Measurements from ENCODE around the gene FAN1. TPM values are rescaled to one million over a fixed set of nuclear protein-coding genes. Genes with fewer than 3 reads are reported as not detected.

Gene FAN1
- total RNA-seq, 1 experiment from 2014 or later: 28.2 TPM

DNA sequence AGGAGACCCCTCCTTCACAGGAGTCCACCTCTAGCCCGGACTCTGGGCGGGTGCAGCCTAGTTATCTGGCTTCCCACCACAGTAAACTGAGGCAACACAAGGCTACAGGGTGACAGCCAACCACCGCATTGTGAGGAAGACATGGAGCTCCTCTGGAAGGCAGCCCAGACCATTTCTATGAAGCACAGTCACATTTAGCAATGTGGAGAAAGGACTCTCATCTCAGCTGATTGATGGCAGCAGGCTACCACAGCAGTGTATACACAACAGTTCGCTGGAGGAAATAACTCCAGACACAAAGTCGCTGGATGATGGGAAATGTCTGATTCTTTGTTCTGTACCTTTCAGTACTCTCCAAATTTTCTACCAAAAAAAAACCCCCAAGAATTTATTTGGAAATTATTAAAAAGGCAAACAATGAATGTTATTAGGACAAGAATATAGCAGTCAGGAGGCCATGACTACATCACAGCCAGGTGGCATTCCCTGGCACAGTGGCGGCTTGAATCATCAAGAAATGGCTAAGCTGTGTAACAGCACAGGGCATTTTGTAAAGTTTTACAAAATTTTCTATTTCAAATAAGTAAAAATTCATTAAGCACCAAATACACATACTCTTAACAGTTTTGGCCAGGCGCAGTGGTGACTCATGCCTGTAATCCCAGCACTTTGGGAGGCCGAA, 40.1 kb downstream of the FAN1 start:
- H3K4me1 ChIP-seq (ENCODE audit: insufficient read depth, low read length): no peaks in the 10 kb centered on the region
- no peak overlapping the region for H2AK5ac ChIP-seq (ENCODE audit: insufficient read length, low read length)
- no peaks in the 10 kb centered on the region for H3K27me3 ChIP-seq (ENCODE audit: insufficient read depth, low read length)
- WGBS (ENCODE audit: extremely low coverage, insufficient read length, low lambda C conversion rate): no CpG with 5 or more reads among the region's 8 CpGs
- Mint-ChIP-seq H3K27me3 (ENCODE audit: low read depth) (no peaks in the 10 kb centered on the region), H3K4me1 (peaks cover 4 to 6% of the 10 kb centered on the region in 2 experiments; a peak in 3 of 4 replicates), H3K36me3 (ENCODE audit: insufficient read depth in 1 of 3, low read depth in 3 of 3) (peaks cover 23 to 86% (median 77%) of the 10 kb centered on the region in 3 experiments), H3K9me3 (no peaks in the 10 kb centered on the region), H3K27ac (no peak overlapping the region), H3K4me3 (no peak overlapping the region; a peak in 1 of 5 replicates)
- H4K91ac ChIP-seq (ENCODE audit: insufficient read length, low read depth, low read length): no peak overlapping the region
- H2BK12ac ChIP-seq (ENCODE audit: insufficient read length, low read depth, low read length): no peak overlapping the region
- H2BK20ac ChIP-seq (ENCODE audit: low read depth, low read length, poor library complexity, severe bottlenecking): no peak overlapping the region
- H3K9ac ChIP-seq (ENCODE audit: extremely low read depth, insufficient read length, low read length): no peak overlapping the region
- no peak overlapping the region for H3K4me2 ChIP-seq (ENCODE audit: insufficient read depth, insufficient read length, low read length)
- no peak overlapping the region for H3K23ac ChIP-seq (ENCODE audit: insufficient read length, low read depth, low read length)
- H3K56ac ChIP-seq (ENCODE audit: insufficient read length, low read depth, low read length): no peak overlapping the region
- H3K14ac ChIP-seq (ENCODE audit: insufficient read depth, low read length): no peak overlapping the region
- no peaks in the 10 kb centered on the region for H3K23me2 ChIP-seq (ENCODE audit: insufficient read length, low read depth, low read length, poor library complexity, severe bottlenecking)
- no peak overlapping the region for H2BK5ac ChIP-seq (ENCODE audit: insufficient read length, low read length)
- DNase-seq: no peak
- TF ChIP-seq, protein P1, sequence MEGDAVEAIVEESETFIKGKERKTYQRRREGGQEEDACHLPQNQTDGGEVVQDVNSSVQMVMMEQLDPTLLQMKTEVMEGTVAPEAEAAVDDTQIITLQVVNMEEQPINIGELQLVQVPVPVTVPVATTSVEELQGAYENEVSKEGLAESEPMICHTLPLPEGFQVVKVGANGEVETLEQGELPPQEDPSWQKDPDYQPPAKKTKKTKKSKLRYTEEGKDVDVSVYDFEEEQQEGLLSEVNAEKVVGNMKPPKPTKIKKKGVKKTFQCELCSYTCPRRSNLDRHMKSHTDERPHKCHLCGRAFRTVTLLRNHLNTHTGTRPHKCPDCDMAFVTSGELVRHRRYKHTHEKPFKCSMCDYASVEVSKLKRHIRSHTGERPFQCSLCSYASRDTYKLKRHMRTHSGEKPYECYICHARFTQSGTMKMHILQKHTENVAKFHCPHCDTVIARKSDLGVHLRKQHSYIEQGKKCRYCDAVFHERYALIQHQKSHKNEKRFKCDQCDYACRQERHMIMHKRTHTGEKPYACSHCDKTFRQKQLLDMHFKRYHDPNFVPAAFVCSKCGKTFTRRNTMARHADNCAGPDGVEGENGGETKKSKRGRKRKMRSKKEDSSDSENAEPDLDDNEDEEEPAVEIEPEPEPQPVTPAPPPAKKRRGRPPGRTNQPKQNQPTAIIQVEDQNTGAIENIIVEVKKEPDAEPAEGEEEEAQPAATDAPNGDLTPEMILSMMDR (conservative IDR thresholded peaks at IDR 0.05): no peak
- H3K79me2 ChIP-seq (ENCODE audit: insufficient read depth, low read length): no peaks in the 10 kb centered on the region
- H3K27ac ChIP-seq (ENCODE audit: insufficient read length, low read depth, low read length): no peak overlapping the region
- H2BK15ac ChIP-seq (ENCODE audit: low read depth, low read length): no peak overlapping the region
- no peak overlapping the region for H2AFZ ChIP-seq (ENCODE audit: low read length)
- H3K4ac ChIP-seq (ENCODE audit: low read depth, low read length): no peak overlapping the region
- H4K8ac ChIP-seq (replicated peaks; ENCODE audit: insufficient read length, low read depth, low read length): no peak overlapping the region
- H4K5ac ChIP-seq (ENCODE audit: insufficient read length, low read depth, low read length): no peak overlapping the region
- no peak overlapping the region for H2BK120ac ChIP-seq (ENCODE audit: low read depth, low read length, poor library complexity, severe bottlenecking)
- H4K20me1 ChIP-seq (ENCODE audit: control insufficient read depth, insufficient read depth, insufficient read length): no peaks in the 10 kb centered on the region
- no peaks in the 10 kb centered on the region for H3K79me1 ChIP-seq (ENCODE audit: insufficient read depth, low read depth, low read length, poor library complexity, severe bottlenecking)
- H3T11ph ChIP-seq (ENCODE audit: low read length): no peak overlapping the region
- no peaks in the 10 kb centered on the region for H3K9me3 ChIP-seq (ENCODE audit: control insufficient read depth, low read depth, low read length)
- H3K18ac ChIP-seq (ENCODE audit: insufficient read length, low read depth, low read length): no peak overlapping the region

All from H9 (cell line).